Activated CD8-positive, alpha-beta memory T cell treated with anti-CD3 and anti-CD28 coated beads for 4 hours (primary cell): Measurements from ENCODE around the gene LCN9.

Source experiments
- DNase-seq, 2 donors: peaks; one replicate each; pipeline ENCODE4 v3.0.0-alpha.2; 2020; ENCODE audit warnings: low read depth in 2 of 2

The LCN9 gene

DNA sequence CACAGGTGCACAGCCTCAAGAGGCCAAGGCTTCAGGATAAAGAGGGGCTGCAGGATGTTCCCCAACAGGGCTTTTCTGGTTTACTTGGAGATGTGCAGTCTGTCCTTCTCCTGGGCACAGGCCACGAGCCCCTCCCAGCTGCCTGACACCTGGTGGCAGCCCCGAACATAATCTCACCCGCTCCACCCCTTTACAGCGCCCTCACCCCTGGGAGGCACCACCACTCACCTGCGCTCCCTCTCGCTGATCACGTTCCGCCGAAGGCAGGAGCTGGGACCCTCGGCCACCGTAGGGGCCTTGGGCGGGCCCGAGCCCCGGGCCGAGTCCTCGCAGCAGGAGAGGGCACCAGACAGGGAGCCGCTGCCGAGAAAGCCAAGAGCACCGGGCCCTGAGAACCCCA is 35.7 kb downstream of the LCN9 start:
- no peak for DNase-seq

DNA sequence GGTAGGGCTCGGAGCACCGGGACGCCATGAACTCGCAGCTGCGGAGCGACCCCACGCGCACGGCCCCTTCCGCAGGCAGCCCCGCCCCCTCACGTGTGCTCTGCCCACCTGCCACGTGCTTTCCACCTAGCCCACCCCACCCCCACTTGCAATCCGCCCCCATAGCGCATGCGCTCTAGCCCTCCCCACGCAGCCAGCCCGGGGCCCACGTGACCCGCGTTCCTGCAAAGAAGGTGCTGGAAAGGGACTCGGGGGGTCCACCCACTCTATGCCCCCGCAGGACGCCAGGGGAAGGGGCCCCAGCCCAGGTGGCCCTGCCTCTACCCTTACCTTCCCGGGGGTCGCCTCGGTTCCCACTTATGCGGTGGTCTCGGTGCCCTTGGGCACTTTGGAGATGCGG is 36.3 kb downstream of the LCN9 start, which contains the start of gene SOHLH1:
Gene SOHLH1 (minus strand): TSS at position 42 of the 400 bp plus-strand sequence. CDS start 14 bp downstream, at position 28.
- DNase-seq: no peak

DNA sequence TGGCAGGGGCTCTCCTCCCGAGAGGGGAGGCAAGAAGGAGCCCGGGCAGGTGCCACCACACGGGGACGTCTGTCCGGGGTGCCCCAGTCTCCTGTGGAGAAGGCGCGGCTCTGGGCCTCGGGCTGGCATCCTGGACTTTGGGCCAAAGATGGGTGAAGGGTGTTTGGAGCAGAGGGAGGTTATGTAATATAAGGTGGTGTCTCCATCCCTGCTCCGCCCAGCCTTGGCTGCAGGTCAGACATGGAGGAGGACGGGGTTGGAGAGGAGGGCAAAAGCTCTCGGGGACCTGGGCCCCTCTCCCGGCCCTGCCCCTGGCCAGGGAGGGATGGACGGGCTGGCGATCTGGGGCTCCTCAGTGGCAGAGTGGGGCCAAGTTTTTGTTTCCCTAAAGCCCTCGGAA is 37.4 kb downstream of the LCN9 start:
- no peak for DNase-seq

DNA sequence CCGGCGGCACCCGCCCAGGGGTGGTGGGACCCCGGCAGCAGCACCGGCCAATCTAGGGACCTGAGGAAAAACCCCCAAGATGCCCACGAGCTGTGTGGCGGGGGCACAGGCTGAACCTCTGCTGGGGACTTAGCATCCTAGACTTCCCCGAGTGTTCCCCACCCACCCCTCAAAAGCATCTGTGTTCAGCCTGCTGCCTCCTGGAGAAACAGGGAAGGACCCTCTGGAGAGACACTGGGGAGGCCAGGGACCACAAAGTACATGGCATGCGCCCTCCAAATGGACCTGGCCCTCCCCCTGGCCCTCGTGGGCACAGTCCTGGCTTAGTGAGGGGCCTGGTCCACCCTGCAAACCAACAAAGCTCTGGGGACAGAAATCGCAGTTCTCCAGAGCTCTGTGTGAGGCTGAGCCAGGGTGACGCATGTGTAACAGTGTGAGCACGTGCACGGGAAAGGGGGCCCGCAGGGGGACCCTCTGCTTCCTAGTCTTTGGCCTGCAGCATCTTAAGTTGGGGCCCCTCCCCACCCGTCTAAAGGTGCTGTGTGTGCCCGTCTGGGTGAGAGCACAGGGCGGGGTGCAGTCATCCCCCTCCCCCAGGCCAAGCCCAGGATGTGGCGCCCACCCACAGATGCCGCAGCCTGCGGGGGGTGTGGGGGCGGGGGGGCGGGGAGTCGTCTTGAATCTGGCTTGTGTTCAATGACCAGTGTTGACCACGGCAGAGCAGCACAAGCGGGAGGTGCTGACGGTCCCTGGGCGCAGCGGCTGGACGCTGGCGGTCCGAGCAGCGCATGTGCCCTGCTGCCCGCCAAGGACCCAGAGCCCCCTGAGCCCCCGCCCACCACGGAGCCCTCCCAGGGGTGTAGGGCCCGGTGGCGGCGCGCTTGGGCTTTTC is 38.2 kb downstream of the LCN9 start:
- no peak for DNase-seq

DNA sequence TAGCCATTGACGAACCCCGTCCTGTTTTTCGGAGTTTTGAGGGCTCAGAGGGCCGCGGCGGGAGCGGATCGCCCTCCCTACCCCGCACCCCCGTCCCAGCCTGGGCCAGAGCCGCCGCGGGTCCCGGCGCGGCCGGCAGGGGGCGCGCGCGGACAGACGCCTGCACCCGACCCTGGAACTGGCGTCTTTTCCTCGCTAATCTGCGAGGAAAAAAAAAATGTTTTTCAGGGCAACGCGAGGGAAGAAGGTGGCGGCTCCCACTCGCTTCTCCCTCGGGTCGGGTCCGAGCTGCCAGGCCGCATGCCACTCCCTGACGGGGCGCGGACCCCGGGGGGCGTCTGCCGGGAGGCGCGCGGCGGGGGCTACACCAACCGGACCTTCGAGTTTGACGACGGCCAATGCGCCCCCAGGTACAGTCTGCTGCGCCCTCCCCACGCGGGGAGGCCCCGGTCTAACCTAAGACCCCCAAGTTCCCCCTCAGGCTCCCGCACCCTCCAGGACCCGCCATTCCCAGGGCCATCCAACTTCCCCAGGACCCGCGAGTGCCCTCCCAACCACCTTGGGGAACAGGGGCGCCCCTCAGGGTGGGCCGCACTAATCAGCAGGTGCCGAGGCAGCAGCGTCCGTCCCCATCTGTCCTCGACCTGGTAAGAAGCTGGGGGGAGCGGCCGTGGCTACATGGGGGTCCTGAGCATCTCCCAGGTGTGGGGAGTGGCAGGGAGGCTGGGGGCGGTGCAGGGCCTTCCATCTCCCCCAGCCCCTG is 39.0 kb downstream of the LCN9 start, which contains the start of gene KCNT1:
Gene KCNT1 (plus strand): TSS at position 227 of the 763 bp plus-strand sequence. CDS start 74 bp downstream, at position 301.
- DNase-seq: no peak

DNA sequence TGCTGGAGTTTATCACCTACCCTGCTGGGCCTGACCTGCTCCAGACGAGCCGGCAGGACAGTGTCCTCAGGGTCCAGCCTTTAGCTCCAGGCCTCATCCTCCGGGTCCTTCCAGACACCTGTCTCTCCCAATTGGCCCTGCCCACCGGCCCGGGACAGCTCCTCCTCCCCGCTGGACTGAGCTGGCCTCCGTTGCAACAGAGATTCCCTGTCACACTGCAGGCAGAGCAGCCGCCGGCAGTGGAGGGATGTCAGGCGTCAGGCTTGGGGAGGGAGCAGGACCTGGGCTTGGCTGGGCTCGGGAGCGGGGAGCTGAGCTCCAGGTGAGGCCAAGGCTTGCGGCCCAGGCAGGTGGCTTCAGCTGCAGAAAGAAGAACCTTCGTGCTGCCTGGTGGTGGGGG is 40.6 kb downstream of the LCN9 start:
- no peak for DNase-seq

DNA sequence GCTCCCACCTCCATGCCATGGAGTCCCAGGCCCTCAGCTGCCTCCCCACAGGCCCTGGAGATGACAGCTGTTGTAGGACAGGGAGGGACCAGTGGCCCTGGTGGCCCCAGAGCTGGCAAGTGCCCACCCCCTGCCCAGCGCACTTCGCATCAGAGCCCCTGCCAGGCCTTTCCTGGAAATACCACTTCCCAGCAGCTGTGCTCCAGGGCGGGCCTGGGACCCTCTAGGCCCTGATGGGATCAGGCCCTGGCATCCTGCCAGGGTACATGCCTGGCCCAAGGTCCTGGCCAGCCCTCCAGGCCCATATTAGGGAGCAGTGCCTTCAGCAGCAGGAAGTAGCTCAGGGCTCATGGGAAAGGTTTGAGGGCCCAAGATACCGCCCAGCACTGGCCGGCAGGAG is 41.4 kb downstream of the LCN9 start:
- no peak for DNase-seq

DNA sequence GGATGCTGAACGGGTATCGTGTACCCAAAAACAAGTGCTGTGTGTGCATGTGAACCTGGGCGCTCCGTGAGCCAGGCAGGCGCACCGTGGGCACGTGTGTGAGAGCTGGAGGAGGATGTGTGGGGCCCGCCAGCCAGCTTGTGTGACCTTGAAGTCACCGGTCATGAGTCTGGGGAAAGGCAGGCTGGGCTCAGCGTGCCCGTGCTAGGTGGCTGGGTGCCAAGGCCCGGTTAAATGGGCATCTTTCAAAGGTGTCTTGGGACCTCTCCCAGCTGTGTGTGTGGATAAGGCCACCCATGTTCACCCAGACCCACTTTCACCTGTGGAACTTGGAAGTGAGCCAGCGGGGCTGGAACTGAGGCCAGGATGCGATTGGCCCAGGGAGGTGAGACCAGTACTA is 42.3 kb downstream of the LCN9 start:
- no peak for DNase-seq

DNA sequence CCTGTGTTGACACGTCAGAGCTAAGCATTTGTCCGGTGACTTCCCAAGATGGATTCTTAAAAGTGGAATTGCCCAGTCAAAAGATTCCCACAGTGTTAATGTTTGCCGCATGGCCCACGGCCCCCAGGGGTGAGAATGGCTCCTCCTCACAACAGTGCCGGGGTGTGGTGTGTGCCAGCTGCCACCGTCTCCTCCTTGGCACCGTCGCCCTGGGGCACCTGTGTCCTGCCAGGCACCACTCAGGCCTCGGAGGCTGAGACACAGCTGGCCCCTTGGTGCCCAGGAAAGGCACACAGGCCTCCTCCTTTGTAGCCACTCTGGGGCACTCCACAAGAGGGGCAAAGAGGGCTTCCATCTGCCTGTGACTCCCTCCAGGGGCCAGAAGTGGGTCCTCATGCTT is 43.2 kb downstream of the LCN9 start:
- no peak for DNase-seq

DNA sequence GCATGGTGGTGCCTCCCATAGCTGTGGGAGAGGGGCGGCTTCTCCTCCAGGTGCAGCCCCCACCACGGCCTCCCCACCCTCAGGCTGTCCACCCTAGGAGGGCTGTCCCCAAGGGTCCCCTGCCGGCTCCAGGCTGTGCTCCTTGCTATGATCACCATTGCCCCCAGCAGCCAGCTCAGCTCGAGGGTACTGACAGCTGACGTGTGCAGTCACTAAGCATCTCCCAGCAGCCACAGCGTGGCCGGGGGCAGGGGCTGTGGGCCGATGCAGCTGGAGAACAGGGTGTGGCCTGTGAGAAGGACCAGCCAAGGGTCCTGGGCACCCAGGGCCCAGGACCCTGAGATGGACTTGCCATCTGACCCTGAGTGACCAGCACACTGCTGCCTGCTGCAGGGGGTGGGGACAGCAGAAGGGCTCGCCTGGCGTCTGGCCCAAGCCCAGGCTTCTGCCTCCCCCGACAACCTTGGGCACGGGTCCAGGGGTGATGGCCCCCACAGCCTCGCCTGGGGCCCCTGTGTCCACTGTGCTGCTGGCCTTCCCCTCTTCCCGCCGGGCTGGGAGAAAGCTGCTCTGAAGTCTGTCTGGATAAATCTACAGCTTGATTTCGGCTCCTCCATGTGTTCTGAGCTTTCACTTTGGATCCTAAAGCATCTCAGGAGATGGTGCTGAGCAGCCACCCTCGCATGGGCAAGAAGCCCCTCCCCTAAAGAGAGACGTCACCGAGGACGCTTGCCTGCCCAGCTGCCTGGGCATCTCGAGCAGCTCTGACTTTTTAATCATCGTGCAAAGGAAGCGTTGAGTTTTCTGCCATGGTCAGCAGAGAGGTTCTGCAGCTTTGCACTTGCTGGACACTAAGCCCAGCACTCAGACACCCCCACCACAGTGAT is 44.4 kb downstream of the LCN9 start:
- DNase-seq: no peak

DNA sequence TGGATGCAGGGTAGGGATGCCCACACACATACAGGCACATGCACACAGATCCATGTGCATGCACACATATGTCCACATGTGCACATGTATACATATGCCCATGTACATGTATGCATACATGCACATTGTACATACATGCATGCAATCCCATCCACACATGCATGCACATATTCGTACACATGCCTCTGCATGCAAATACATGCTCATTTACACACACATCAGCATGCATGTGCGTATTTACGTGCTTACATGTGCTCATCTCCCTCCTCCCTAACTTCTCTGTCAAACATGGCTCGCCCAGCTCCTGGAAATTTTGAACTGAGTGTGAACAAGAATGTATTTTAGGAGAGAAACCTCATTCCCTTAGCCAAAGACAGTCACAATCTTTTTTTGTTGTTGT is 45.1 kb downstream of the LCN9 start:
- no peak for DNase-seq

DNA sequence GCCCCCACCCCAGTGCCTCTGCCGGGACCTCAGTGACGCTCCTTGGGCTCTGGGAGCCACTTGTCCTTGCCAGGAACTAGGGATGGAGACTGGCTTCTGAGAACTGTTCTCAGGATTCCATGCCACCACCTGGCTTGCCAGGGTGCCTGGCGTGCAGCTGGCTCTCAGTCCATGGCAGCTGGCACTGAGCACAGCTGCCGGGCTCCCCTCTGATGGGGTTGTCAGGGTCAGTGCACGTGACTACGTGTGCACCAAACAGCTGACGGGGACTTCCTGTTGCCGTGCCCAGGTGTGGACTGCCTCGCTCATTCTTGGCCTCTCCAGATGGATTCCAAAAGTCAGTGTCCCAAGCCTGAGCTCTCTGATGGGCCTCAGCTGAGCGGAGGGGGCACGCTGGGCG is 48.3 kb downstream of the LCN9 start:
- no peak for DNase-seq

DNA sequence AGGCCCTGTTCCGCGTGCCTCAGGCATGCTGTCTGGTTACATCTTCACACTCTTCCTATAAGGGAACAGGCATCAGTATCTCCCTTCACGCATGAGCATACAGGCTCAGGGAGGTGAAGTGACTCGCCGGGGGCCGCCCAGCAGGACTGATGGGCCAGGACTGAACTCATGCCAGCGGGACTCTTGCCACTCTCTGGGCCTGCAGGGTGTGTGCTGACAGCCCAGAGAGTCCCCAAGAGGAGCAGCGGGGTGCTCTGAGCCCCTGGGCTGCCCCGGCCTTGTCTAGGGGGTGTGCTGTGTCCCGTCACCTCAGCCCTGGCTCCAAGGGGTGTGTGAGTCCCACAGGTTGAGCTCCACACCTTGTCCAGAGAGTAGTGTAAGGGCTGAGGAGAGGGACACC is 48.8 kb downstream of the LCN9 start:
- no peak for DNase-seq

DNA sequence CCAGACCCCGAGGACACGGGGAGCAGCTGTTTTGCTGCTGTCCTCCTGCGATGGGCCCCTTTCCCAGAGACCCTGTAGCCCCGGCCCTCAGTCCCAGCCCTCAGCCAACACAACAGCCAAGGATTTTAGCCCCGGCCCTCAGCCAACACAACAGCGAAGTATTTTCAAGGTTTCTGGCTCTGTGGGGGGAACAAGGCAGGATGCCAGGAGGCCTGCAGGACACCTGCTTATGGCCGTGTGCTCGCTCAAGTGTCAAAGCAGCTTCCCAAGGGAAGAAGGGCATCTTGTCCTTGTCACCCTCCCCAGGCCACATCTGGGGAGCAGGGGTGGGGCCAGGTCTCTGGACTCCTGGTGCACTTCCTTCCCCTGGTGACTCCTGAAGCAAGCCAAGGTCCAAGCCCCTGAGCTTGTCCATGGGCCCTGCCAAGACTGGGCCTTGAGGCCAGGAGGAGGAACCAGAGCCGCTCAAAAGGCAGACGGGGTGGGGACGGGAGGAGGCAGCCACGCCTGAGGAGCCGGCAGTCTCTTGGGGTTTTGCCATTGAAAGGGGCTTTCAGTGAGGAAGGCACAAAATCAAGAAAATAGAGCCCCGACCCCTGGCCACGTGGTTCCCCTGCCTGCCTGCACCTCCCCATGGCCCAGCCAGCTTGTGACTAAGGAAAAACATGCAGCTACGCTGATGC is 49.6 kb downstream of the LCN9 start:
- no peak for DNase-seq

DNA sequence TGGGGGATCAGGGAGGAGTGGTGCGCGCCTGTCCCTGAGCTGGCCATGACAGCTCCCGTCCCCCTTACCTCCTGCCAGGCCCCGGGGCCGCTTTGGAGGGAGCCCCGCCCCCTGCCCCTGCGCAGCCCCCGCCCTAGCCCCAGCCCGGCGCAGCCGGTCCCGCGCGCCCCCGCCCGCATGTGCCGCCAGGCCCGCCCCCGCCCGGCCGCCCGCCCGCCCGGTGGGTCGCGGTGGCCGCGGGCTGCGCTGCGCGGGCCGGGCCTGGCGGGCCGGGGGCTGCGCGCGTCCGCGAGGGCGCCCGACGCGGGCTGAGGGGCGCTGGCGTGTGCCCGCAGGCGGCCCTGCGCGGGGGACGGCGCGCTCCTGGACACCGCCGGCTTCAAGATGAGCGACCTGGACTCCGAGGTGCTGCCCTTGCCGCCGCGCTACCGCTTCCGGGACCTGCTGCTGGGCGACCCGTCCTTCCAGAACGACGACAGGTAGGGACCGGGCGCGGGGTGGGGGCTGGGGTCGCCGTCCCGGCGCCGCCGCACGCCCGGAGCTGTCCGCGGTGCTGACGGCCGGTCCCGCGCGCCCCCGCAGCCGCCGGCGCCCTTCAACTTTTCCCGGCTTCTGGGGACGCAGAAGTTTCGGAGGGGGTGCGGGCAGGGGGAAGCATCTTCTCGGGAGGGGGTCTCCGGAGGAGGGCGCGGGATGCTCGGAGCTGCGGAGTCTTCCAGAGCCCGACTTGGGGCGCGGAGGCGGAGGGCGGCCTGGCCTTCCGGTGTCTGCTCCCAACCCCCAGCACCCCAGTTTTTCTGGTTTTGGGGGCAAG is 51.3 kb downstream of the LCN9 start:
- no peak for DNase-seq

DNA sequence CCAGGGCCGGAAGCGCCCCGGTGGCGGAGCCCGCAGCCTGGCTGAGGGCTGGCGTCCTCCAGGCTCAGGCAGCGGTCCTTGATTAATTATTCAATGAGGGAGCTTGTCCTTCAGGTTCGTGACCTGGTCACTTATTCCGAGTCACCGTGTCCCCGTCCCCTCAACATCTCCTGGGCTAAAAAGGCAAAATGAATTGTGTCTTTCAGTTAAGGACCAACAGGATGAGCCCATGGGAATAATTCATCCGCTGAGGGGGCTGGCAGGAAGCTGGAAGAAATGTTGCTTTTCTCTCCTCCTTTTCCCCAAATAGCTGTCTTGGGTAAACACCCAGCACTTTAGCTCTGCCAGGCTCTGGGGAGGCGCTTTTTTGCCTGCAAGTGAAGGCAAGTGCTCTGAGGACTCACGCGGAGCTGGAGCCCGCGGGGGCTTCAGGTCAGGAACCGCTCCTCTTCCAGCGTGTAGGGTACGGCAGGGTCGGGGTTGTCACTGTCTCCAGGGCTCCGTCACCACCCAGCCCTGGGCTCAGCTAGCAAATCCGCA is 52.0 kb downstream of the LCN9 start:
- no peak for DNase-seq

DNA sequence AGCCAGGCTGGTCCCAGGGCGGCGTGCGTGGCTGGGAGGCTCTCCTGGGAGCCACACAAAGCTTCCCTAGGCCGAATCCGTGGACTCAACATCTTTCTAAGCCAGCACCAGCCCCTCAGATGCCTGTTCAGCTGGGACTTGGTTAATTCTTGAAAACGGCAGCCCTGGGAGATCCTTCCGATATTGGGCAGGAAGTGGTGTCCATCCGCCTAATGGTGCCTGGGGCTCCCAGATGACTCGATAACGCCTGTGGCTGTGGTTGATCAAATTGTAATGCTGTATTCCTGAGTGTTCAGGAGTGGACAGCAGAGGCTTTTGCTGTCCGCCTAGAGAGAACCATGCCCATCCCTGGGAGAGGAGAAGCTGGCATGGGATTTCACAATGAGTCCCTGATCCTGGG is 52.9 kb downstream of the LCN9 start:
- DNase-seq: no peak
